ENCODE results near the gene BRI3.

GRCh38 chr7:98289333-98289875 lies 7.9 kb downstream of the BRI3 start:
- TF ChIP-seq EGR1 (IDR thresholded peaks at IDR 0.05; ENCODE audit: low read depth) (no peak), CTCF (IDR thresholded peaks at IDR 0.05 in 2 of 3, conservative IDR thresholded peaks at IDR 0.05 in 1 of 3; ENCODE audit: borderline replicate concordance in 1 of 3, insufficient read depth in 1 of 3, low read depth in 2 of 3, low read length in 2 of 3) (no peak), POLR2AphosphoS5 (IDR thresholded peaks at IDR 0.05; ENCODE audit: low read depth, low read length) (no peak), REST (IDR thresholded peaks at IDR 0.05; ENCODE audit: low read depth) (no peak), EZH2phosphoT487 (IDR thresholded peaks at IDR 0.05; ENCODE audit: borderline replicate concordance) (no peak), EZH2 (IDR thresholded peaks at IDR 0.05) (no peak), YY1 (IDR thresholded peaks at IDR 0.05; ENCODE audit: extremely low read depth, insufficient replicate concordance, low read depth, low read length) (no peak)

Measured in HCT116 (cell line).